Activated gamma-delta T cell treated with anti-CD3 and anti-CD28 coated beads, Interleukin-2, amount 50 U/mL, for 16 hours (primary cell): Measurements from ENCODE around the gene ANGPTL8.

ENCODE experiments used
- DNase-seq: peaks from one replicate; pipeline ENCODE4 v3.0.0-alpha.2; 2020; ENCODE audit warnings: low read depth

Gene ANGPTL8

DNA sequence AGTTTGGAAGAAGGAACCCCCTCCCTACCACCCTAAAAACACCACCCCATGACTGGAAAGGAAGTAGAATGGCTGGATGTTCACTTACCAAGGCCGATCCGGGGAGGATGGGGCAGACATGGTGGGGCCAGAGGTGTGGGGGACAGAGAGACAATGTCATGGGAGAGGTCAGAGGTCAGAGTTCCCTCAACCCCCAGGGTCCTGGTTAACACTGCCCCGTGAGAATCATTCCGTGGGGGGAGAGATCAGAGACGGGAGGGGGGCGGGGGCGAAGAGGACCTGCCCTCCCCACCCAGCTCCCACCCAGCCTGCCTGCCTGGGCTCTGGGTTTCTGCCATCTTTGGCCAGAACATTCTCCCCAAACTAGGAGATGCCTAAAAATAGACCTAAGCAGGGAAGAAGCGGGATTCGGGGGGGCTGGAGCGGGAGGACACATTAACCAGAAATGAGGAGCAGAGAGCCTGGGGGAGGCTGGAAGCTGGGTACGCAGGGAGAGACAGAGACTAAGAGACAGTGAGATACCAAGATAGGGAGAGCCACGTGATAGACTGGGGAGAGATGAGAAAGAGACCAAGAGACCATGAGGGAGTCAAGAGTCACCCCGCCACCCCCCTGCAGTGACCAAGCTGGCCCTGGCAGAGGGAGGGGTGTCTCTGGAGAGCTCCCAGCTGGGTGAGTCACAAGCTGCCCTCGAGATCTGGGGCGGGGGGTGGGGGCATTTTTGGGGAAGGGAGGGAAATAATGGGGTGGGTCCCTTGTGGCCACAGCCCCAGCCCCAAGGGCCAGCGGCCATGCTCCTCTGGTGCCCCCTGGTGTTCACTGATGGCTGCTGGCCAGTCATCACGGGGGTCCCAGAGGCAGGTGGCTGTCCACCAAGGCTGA lies 36.0 kb upstream of the ANGPTL8 start:
- DNase-seq, result peak; percentile 15

DNA sequence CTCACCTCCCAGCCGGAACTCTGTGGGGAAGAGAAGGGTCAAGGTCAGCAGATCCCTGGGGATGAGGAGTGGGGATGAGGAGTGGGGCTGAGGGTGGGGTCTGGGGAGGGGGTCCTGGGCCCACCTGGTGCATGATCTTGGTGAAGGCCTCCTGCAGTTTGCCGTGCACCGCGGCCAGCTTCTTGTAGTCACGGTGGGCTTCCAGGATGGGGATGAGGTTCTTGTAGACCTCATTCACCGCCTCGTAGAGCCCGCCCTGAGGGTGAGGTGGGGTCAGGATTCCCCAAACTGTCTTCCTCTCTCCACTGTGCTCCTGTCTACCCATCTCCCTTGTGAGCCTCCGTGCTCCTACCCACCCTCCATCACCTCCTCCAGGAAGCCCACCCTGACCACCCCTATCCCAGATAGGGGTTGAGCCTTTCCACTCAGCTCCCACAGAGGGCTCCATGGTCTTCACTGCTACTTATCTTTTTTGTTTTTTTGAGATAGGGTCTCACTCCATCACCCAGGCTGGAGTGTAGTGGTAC lies 35.3 kb upstream of the ANGPTL8 start:
- DNase-seq, result no peak

GRCh38 chr19:11204943-11205349 lies 34.5 kb upstream of the ANGPTL8 start:
- DNase-seq, result no peak

GRCh38 chr19:11205939-11206570 lies 33.4 kb upstream of the ANGPTL8 start:
- DNase-seq, result no peak

GRCh38 chr19:11208561-11209471 lies 30.6 kb upstream of the ANGPTL8 start:
- no peak for DNase-seq

- DNase-seq, result no peak
These were observed 29.4 kb upstream of the ANGPTL8 start for GRCh38 chr19:11209839-11210655.

GRCh38 chr19:11210656-11210928 lies 28.8 kb upstream of the ANGPTL8 start:
- DNase-seq, result no peak

- DNase-seq, result no peak
These were observed 25.0 kb upstream of the ANGPTL8 start for GRCh38 chr19:11214387-11214786.

GRCh38 chr19:11221082-11221598 lies 18.3 kb upstream of the ANGPTL8 start:
- no peak for DNase-seq

DNA sequence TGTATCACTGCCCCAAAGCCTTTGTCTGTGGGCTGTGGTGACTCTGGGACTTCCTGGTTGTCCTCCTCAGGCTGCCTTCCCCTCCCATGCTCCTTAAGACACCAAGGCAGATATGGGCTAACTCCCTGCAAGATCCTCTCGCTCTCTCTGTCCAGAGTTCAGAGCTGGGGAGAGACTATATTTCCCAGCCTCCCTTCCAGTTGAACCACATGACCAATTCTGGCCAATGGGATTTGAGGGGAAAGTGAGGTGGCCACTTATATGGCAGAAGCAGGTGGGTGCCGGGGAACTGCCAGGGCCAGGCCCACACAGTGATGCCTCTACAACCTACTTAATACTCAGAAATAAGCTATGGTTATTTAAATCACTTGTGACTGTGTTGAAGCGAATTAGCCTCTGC lies 16.2 kb upstream of the ANGPTL8 start:
- no peak for DNase-seq

- no peak for DNase-seq
These were observed 15.0 kb upstream of the ANGPTL8 start for GRCh38 chr19:11224429-11224828.

- DNase-seq, result no peak
These were observed 14.2 kb upstream of the ANGPTL8 start for GRCh38 chr19:11225172-11225571.

DNA sequence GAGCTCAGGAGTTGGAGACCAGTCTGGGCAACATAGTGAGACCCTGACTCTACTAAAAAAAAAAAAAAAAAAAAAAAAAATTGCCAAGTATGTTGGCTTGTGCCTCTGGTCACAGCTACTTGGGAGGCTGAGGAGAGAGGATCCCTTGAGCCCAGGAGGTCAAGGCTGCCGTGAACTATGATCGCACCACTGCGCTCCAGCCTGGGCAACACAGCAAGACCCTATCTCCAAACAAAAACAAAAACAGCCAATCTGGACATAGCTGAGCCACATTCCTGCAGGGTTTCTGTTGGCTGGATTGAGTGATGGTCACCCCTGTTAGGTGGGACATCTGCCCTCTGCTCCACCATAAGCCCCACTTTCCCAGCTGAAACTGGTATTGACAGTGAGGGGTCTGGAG lies 13.6 kb upstream of the ANGPTL8 start:
- DNase-seq, result no peak

DNA sequence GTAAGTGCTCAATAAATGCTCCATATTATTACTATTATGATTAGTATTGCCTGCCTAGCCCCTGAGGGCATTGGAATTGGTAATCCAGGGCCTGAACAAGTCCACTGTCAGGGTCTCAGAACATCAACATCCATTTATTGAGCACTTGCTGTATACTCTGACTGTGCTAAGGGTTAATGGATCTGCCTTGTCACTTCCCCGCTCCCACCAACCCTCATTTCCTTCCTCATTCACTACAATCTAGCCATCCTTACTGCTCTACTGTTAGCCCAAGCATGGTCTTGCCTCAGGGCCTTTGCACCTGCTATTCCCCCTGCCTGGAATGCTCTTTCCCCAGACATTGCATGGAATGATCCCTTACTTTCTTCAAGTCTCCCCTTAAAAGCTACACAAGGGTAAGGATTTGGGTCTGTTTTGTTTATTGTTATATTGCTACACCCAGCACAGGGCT lies 12.7 kb upstream of the ANGPTL8 start:
- no peak for DNase-seq

DNA sequence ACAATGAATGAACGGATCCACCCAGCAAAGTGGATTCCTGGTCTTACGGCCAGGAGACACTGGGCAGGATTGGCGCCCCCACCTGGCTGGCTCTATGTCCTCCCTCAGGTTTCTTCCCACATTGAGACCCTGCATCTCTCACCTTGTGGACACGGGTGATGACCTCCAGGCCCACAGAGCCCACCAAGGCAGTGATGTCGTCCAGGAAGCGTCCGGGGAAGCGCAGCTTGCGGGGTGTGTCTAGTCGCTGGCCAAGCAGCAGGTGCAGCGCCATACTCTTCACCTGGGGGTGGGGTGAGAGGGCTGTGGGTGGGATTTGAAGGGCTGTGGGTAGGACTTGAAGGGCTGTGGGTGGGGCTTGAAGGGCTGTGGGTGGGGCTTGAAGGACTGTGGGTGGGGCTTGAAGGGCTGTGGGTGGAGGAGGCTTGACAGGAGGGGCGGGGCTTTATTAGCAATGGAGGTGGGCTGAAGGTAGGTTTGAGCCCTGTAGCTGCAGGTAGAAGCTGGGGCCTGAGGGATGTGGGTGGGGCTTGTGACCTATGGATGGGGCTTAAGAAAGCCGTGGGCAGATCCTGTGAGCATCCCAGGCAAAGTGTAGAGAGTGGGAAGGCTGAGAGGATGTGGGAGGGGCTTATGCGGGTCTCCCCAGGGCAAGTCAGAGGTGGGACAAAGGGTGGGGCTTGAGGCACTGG lies 12.1 kb upstream of the ANGPTL8 start:
- DNase-seq, result no peak

DNA sequence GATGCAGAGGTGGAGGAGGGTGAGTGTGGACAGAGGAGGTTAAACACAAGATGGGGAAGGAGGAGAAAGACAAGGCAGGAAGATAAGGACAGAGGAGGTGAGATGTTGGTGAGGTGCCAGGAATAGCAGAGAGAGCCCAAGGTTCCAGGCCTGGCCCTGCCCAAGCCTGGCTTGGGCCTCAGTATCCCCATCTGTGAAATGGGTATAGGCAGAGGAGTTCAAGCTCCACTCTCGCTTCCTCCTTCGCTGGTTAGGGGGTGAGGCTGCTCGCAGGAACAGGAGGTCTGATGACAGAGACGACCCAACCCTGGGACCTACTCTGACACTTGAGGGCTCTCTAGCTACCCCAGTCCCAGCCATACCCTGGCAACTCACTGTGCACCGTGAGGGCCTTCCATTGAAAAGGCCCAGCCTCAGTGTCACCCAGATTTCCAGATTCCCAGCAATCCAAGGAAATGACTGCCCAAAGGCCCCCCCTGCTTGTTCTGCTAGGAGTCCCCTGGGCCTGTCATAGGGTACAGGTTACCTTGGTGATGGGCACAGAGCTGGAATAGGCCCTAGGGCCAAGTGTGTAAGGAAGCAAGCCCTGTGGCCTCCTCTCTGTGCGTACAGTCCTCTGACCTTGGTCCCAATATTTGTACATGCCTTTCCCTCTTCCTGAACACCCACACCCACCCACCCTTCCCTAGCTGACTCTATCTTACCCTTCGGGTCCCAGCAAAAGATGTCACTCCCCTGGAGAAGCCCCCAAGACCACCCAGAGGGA lies 8.6 kb upstream of the ANGPTL8 start:
- DNase-seq, result no peak

GRCh38 chr19:11232555-11232954 lies 6.9 kb upstream of the ANGPTL8 start:
- no peak for DNase-seq

DNA sequence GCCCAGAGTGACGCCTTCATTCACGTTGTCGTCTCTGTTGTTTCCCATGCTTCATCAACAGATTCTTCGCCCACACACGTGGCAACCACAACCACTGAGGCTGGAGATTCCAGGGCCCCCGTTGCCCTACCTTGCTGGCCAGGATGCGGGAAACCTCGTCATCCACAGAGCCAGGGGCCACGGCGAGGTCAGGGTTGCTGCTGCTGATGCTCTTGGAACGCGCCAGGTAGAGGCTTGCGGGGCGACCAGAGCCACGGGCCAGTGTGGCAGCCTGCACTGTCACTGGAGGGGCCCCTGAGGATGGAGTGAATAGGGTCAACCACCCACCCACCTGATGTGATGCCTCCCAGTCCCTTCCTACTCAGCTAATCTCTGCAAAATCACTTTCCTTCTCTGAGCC lies 6.3 kb upstream of the ANGPTL8 start:
- no peak for DNase-seq

DNA sequence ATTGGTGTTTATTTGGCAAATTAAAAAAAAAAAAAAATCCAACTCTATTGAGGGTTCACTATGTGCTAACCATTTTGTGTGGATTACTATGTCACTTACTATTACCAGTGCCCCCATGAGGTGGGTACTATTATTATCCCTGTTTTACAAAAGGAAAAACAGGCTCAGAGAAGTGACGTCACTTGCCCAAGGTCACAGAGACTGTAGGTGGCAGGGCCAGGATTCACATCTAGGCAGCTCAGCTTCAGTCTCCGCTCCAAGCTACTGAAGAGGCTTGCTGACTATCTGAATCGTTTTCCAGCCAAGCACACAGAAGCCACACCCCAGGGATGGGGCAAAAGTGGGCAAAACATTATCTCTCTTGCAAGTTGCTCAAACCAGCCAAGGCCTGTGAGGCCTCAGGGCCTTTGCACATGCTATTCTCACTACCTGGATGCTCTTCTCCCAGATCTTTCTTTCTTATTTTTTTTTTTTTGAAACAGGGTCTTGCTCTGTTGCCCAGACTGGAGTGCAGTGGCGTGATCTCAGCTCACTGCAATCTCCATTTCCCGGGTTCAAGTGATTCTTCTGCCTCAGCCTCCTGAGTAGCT lies 4.8 kb upstream of the ANGPTL8 start:
- no peak for DNase-seq
